ENCODE results near the gene ORM2. TPM values are rescaled to one million over a fixed set of nuclear protein-coding genes. Genes with fewer than 3 reads are reported as not detected.
"Not testable (repeated sequence)": the region's sequence is repeated elsewhere in the genome, so short reads cannot be mapped to it uniquely, and the experiment has no call there.

ORM2 gene
- 1 to 10 TPM; 1.1 to 6.3 (median 3.8) TPM for polyA plus RNA-seq

DNA sequence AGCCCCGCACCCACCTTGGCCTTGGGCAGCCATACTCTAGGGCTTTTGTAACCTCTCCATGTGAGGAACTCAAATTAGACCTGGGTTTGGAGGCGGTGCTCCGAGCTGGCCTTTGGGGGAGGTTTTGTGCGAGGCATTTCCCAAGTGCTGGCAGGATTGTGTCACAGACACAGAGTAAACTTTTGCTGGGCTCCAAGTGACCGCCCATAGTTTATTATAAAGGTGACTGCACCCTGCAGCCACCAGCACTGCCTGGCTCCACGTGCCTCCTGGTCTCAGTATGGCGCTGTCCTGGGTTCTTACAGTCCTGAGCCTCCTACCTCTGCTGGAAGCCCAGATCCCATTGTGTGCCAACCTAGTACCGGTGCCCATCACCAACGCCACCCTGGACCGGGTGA is at the start of gene ORM2:
TSS of gene ORM2 (plus strand) at position 245 of the 398 bp plus-strand sequence. CDS start at position 281, 36 bp downstream.
- no CpG with 5 or more reads among the region's 10 CpGs for WGBS, 3 donors
- H3K27ac ChIP-seq (ENCODE audit: low read depth, low read length) = not testable (repeated sequence)

DNA sequence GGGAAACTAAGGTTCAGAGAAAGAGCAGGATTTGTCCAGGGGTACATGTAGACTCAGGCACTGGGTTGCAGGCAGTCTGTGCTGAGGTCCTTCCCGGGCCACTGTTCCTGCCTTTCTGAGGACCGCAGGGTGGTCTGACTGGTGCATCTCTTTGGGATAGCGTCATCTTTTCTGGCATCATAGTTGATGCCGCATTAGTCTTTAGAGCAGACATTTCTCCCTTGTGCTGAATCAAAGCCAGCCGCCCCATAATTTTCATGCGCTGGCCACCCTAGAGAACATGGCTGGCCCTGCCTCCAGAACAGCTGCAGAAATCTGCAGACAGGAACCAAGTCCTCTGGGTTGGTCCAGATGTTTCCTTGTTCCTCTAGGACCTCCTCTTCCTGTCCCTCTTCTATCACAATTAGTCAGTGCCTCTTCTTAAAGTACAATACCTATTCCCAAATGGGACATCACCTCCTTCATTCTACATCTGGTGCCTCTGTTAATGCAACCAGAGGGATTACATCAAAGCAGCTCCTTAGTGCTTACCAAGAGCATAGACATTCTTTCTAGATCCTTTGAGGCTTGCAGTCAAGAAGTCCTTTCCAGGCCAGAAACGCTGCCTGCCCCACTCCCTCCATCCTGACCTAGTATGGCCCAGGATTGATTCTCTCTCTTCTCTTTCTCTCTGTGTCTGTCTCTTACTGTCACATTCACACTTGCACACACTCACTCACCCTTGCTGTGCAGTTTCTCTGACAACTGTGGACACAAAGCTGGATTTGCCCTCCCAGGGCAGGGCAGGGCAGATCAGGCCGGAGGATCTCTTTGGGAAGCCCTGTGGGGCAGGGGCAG is 48.8 kb upstream of the ORM2 start:
- WGBS, 3 donors = 61 to 86% (median 74%) methylated on average over 8 of the region's 8 CpGs
- H3K27ac ChIP-seq (ENCODE audit: low read depth, low read length) = no peak overlapping the region

DNA sequence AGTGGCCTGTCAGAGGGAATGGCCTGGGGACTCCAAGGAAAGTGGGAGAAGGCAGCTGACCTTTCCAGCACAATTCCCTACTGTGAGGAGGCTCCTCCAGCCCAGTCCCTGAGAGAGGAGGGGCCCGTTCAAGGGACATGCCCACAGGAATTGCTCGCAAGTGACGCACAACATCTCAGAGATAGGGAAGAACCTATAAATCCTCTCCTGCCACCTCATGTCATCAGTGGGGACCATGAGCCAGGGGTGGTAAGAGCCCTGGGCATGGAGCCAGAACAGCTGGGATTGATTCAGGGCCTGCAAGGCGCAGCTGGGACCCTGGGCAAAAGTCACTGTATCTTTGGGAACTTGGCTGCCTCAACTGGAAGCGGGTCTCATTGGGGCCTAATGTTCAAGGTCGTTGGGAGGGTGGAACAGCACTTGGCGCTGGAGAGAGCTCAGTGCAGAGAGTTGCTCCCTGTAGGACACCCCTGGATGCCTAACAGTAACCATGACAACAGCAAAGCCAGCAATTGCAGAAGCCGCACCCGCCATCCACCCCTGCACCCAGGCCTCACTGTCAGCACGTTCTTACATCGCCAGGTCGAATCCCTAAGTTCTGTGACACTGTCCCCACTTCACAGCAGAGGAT is 48.1 kb upstream of the ORM2 start:
- no peak overlapping the region for H3K27ac ChIP-seq (ENCODE audit: low read depth, low read length)
- WGBS, 3 donors = 66 to 72% (median 69%) methylated on average over 12 of the region's 12 CpGs

DNA sequence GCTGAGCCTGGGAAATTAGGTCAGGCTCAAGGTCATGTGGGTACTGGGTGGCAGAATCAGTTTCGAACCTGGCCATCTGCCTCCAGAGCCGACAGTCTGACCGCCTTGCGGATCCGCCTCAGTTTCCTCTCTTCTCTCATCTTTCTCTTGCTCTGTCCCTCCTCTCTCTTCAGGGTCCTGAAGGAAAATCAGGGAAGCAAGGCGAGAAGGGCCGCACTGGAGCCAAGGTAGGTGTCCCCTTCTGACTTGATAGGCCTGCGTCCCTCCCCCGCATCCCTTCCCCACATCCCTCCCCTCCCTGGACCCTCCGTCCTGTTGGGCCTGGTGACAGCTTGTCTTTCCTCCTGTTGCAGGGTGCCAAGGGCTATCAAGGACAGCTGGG is 47.6 kb upstream of the ORM2 start:
- no peak overlapping the region for H3K27ac ChIP-seq (ENCODE audit: low read depth, low read length)
- 86 to 94% (median 92%) methylated on average over 9 to 10 of the region's 10 CpGs for WGBS, 3 donors

DNA sequence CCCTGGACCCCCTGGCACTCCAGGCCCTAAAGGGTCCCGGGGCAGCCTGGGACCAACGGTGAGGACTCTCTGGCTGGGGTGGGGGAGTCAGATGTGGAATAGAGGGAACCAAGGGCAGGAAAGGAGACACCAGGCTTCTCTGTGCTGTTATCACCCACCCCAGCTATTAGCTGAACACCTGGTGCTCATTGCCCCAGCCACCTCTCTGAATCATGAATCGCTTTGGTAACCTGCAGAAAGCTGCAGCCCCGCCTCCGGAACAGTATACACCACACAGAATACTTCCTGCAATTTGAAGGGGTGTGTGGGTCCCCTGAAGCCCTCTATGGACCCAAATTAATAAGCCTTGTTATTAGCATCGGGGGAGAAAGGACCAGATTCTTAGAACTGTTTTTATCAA is 47.2 kb upstream of the ORM2 start:
- H3K27ac ChIP-seq (ENCODE audit: low read depth, low read length) = no peak overlapping the region
- 77 to 87% (median 87%) methylated on average over 6 of the region's 6 CpGs for WGBS, 3 donors

DNA sequence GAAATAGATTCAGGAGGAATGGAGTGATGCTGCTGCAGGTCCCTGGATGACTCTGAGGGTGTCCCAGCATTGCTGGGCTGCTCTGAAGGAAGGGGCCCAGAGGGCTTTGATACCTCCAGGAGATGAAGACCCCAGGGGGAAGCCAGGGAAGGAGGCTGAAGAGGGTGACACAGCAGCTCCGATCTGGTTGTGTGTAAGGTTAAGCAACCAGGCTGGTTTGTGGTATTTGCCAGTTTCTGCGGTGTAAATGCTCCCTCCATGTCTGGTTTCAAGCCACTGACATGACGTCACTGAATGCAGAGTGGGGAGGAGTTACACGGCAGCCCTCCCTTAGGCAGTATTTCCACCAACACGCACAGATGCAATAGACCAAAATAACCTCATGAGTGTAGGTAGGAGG is 46.7 kb upstream of the ORM2 start:
- 39 to 84% (median 43%) methylated on average over 5 of the region's 5 CpGs for WGBS, 3 donors
- no peak overlapping the region for H3K27ac ChIP-seq (ENCODE audit: low read depth, low read length)

DNA sequence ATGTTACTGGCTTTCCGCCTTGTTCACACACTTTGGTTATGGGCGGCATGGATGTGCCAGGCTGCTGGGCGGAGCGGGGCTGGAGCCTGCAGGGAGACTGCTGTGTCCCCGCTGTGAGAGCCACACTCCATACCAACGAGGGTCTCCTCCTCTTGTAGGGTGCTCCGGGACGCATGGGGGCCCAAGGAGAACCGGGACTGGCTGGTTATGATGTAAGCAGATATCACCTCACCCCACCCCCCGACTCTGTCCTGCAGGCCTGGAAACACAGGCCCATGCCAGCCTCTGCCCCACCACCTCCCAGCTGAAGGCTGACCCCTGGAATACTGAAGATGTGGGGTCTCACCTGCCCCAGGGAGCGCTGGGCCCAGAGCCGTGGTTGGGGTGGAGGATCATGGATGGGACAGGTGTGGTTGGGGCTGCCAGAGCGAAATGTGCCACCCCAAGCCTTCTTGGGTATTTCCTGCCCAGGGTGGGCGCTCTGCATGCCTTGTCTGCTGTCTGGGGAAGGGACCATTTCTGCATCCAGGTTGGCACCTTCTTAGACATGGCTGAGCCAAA is 46.0 kb upstream of the ORM2 start:
- WGBS, 3 donors = 88 to 95% (median 91%) methylated on average over 14 of the region's 14 CpGs
- no peak overlapping the region for H3K27ac ChIP-seq (ENCODE audit: low read depth, low read length)

DNA sequence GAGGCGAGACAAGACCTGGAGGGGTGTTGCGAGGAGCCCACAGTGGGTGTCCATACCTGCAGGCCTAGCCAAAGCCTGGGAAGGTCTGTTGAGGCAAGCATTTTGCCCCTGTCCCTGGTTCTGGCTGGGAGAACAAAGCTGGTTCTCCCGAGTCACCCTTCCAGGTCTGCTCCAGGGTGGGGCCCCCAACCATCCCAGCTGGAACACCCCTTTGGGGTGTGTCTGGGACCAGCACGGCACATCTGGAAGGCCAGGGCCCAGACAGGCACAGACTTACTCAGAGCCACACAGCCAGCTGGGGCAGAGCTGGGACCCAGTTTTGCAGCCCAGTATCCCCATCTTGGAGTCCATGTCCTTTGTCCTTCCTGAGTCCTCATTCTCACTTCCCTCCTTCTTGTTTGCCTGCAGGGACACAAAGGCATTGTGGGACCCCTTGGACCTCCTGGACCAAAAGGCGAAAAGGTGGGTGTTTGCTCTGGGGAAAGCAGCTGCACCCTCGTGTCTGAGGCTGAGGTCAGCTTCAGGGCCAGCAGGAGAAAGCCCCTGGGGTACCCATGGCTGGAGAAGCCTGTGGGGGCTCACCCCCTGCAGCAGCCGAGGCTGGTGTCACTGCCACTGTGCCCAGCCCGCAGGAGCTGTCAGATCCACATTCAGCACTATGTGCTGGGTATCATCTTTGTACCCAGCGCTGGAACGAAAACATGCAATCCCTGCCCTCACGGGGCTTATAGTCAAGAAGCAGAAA is 45.2 kb upstream of the ORM2 start:
- no peak overlapping the region for H3K27ac ChIP-seq (ENCODE audit: low read depth, low read length)
- WGBS, 3 donors = 90 to 97% (median 95%) methylated on average over 11 of the region's 11 CpGs

DNA sequence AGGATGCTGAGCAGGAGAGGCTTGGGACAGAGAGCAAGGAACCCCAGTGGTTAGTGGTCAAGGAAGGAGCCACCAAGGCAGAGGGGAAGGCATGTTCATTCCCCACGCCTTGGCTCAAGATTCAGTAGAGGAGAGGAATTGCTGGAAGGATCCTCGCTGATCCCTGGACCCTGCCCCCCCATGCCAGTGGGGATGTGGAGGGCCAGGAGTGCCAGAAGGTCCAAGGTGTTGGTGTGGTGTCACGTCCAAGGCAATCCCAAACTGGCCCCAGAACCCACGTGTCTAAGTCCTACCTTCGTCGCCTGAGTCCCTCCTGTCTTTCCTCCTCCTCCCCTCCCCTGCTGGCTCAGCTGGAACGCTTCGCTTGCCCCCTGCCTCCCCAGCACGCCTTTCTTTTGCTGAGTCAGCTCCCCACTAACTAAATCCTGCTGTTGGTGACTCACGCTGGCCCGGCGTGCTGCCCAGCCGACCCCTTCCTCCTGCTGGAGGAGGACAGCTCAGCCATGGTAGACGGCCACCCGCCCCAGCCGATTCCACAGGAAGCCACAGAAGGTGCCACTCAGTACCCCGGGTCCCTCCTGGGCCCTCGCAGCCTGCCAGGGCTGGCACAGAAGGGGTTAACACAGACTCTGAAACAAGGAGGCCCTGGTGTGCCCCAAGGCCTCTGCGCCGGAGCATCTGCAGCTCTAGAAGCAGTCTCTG is 44.4 kb upstream of the ORM2 start:
- H3K27ac ChIP-seq (ENCODE audit: low read depth, low read length) = no peak overlapping the region
- WGBS, 3 donors = 42 to 71% (median 51%) methylated on average over 17 to 20 of the region's 20 CpGs

DNA sequence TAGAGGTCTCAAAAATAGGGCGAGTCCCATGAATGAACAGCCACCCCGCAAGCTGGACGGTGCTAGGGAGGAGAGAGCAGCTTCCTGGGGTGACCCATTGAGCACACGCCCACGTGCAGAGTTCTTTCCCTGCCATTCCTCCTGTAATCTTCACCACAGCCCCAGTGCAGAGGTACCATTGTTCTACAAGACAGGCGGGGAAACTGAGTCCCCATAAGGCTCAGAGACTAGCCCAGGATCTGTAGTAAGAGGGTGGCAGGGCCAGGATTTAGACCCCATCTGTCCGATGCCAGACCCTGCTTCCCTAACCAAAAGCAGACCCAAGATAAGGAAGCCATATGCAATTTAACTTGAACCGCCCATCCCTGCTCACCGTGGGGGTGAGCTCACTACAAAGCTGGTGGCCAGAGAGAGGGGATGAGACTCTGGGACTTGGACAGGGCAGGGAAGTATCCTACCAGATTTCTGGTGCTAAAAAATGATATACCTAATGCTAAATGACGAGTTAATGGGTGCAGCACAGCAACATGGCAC is 43.5 kb upstream of the ORM2 start:
- WGBS, 3 donors = 89% methylated on average over 10 of the region's 10 CpGs
- H3K27ac ChIP-seq (ENCODE audit: low read depth, low read length) = no peak overlapping the region

DNA sequence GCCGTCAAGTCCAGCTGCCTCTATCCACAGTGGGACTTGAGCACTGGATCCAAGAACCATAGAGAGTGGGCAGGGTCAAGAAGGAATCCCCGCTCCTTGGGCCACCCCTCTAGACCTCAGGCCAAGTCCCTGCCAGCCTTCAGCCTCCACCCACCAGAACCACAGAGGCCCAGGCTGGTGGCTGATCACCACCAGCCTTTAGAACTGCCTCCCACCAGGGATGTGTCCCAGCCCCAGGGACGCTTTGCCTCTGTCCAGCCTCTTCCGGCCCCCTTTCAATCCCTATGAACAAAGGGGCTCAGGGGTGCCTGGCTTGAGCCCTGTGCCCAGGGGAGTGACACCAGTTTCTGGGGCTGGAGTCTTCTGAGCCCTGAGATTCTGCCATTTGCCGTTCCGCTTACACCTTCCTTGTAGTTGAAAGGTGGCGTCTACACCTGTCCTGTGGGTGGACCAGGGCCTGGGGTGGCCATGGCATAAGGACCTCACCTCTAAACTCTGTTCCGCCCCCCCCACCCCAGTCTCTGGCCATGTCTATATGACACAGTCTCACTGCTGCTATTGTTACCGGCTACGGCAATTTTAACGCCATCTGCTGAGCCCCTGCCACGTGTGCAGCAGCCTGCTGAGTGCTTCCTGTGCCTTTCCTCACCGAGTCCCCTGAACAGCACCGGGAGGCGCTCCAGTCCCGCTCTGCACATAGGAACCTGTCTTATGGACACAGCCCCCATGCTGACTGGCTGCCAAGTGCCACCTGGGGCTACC is 42.5 kb upstream of the ORM2 start:
- WGBS, 3 donors = 77 to 86% (median 80%) methylated on average over 16 of the region's 16 CpGs
- no peak overlapping the region for H3K27ac ChIP-seq (ENCODE audit: low read depth, low read length)

DNA sequence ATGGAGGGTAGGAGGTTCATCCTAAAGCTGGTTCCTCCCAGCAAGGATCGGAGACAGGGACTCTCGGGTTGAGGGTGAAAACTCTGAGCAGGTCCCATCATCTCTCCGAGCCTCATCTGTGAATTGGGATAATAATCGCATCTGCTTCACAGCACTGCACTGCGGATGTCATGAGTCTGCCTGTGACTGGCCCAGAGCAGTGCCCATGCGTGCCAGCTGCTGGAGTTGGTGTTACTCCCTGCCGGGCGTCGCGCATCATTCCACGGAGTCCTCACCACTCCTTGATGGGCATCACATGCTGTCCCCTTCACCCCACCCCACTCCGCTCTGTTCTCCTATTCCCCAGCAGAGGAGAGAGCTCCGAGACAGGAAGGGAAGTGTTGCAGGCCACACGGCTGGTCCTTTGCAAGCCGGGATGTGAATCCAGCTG is 41.9 kb upstream of the ORM2 start:
- WGBS, 3 donors = 80 to 88% (median 82%) methylated on average over 15 of the region's 15 CpGs
- H3K27ac ChIP-seq (ENCODE audit: low read depth, low read length) = no peak overlapping the region

DNA sequence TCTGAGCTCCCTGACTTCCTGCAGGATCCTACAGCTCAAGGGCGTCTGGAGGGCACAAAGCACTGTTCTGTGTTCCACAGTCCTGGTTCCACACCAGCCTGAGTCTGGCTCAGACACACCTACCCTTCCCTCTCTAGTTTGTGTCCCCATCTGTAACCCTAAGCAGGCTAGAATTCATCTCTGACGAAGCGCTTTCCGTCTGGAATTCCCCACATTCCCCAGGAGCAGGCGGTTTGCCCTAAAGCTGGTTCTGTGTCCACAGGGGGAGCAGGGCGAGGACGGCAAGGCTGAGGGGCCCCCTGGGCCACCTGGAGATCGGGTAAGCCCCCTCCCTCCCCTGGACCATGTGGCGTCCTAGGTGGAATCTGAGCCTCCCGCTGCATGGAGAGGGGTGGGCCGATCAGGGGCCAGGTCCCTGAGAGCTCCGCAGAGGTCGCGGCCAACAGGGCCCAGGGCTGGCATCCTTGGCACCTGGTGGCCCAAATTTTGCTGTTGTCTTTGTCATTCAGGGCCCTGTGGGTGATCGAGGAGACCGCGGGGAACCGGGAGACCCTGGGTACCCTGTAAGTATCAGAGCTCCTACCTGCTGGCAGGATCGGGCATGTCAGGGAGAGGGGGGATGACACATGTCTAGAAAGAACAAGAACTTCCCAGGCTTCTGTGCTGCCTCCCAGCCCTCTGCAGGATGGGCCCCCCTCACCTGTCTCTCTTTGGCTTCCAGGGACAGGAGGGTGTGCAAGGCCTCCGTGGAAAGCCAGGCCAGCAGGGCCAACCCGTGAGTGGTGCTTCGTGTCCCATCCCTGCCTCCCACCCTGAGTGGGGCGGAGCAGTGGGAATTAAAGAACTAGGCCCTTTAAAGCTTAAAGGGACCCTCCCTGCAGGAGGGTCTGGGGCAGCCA is 41.2 kb upstream of the ORM2 start:
- 77 to 81% (median 81%) methylated on average over 22 to 23 of the region's 23 CpGs for WGBS, 3 donors
- no peak overlapping the region for H3K27ac ChIP-seq (ENCODE audit: low read depth, low read length)

DNA sequence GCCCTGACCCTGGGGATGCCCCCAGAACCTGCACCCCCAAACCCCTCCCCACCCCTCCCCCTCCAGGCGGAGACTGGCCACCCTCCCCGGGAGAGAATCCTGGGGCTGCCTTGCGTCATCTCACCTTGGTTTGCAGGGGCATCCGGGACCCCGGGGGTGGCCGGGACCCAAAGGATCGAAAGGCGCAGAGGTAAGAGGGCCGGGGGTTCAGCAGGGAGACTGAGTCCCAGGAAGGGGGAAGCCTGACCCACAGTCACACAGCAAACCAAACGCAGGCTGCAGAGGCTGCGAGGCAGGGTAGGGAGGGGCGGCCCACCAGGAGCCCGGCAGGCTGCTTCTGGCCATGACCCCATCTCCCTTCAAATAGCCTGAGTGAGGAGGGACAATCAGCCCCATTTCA is 40.6 kb upstream of the ORM2 start:
- 85 to 90% (median 86%) methylated on average over 13 of the region's 13 CpGs for WGBS, 3 donors
- H3K27ac ChIP-seq (ENCODE audit: low read depth, low read length) = no peak overlapping the region

DNA sequence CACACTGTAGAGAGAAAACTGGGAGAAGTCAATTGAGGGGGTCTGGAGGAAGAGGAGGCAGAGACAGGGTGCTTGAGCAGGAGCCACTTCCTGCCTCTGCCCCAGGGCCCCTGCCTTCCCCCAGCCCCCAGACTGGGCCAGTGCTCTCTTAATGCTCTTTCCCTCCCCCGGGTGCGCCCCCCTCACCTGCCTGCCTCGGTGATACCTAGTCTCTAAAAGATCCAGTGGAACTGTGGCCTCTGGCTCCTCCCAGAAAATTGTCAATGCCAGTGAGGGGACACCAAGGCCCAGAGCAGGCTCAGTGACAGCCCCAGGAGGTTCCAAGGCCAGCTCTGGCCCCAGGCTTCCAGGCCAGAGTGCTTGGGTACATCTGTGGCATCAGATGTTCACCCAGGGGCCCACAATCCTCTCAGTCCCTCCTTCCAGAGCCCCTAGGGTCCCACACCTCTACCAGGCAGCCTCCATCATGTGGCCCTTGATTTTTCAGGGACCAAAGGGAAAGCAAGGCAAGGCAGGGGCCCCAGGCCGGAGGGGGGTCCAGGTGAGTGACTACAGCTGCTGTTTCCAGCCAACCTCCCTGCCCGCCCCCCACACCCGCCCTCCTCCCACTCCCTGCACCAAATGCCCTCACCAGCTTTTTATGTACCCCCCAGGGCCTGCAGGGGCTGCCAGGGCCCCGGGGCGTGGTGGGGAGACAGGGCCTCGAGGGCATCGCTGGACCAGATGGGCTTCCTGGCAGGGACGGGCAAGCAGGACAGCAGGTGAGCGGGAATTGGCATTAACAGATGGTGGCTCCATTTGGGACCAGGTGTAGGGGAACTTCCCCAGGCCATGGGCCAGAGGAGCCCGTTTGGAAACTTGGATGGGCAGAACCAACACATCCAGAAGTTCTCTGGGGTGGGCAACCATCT is 39.8 kb upstream of the ORM2 start:
- WGBS, 3 donors = 80 to 87% (median 80%) methylated on average over 13 of the region's 13 CpGs
- H3K27ac ChIP-seq (ENCODE audit: low read depth, low read length) = no peak overlapping the region

DNA sequence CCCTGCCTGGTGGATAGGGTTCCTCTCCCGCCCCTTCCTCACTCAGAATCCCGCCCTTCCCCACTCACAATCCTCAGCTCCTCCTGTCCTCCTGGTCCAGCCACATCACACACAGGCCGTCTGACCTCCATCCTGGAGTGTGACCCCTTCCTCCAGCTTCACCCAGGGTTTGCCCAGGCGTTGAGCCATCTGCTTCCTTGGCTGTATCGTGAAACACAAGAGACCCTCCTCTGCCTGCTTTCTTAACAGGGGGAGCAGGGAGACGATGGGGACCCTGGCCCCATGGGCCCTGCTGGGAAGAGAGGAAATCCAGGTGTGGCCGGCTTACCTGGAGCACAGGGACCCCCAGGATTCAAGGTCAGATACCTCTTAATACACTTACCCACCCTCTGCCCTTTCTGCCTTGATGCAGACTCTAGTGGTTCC is 39.1 kb upstream of the ORM2 start:
- WGBS, 3 donors = 65 to 73% (median 72%) methylated on average over 7 of the region's 7 CpGs
- no peak overlapping the region for H3K27ac ChIP-seq (ENCODE audit: low read depth, low read length)
